WTC11 (cell line): Measurements from ENCODE around the gene PDE11A. TPM values are rescaled to one million over a fixed set of nuclear protein-coding genes. Genes with fewer than 3 reads are reported as not detected.

Source experiments
- ATAC-seq: fragments of 200-7000 bp; cut with Tn5 transposase; 2 replicates; pipeline ENCODE4 v1.10.0; 2021; ENCODE audit warnings: mild to moderate bottlenecking, moderate library complexity
- CTCF ChIA-PET: fragments of 300-600 bp; sonication (Branson Sonifier 250); formaldehyde crosslinking; loops from one replicate; lab custom pipeline; 2021; ENCODE audit warnings: antibody characterized with exemption; lab: Charles Lee
- POLR2A ChIA-PET: fragments of 350-600 bp; sonication (Branson Sonifier 250); formaldehyde crosslinking; loops from one replicate; lab custom pipeline; 2021; ENCODE audit warnings: antibody characterized with exemption; lab: Charles Lee
- DNase-seq: peaks from one replicate; pipeline ENCODE4 v3.0.0; 2021; ENCODE audit warnings: low spot score
- H3K27ac Mint-ChIP-seq: 2 replicates; pipeline ENCODE4 v1.8.0; 2021; ENCODE audit warnings: mixed read lengths
- H3K27me3 Mint-ChIP-seq: 2 replicates; pipeline ENCODE4 v1.8.0; 2021; ENCODE audit warnings: low read depth, mild to moderate bottlenecking, moderate library complexity, mixed read lengths
- H3K36me3 Mint-ChIP-seq: 2 replicates; pipeline ENCODE4 v1.8.0; 2021; ENCODE audit warnings: mixed read lengths
- H3K4me1 Mint-ChIP-seq: 2 replicates; pipeline ENCODE4 v1.8.0; 2022; ENCODE audit warnings: mixed read lengths
- H3K4me3 Mint-ChIP-seq: 2 replicates; pipeline ENCODE4 v1.8.0; 2021; ENCODE audit warnings: mild to moderate bottlenecking, moderate library complexity, mixed read lengths
- H3K9me3 Mint-ChIP-seq: 2 replicates; pipeline ENCODE4 v1.8.0; 2021; ENCODE audit warnings: mixed read lengths
- ARID4B ChIP-seq: sonication (generic); formaldehyde crosslinking; IDR thresholded peaks from 2 replicates; pipeline ENCODE4 v1.8.0; 2023; ENCODE audit warnings: missing genetic modification reagents, mild to moderate bottlenecking, borderline replicate concordance
- CBFB ChIP-seq: sonication (generic); formaldehyde crosslinking; IDR thresholded peaks from 2 replicates; pipeline ENCODE4 v1.8.1; 2022; ENCODE audit warnings: mild to moderate bottlenecking, low read depth, missing genetic modification reagents
- CTCF ChIP-seq: fragments of 200-600 bp; IDR thresholded peaks from 2 replicates; pipeline ENCODE4 v1.8.0; 2022; ENCODE audit warnings: antibody characterized with exemption
- EMX1 ChIP-seq: fragments of 250-450 bp; sonication (Bioruptor Pico); IDR thresholded peaks from 2 replicates; pipeline ENCODE4 v1.8.0; 2021; ENCODE audit warnings: mild to moderate bottlenecking
- FOXJ3 ChIP-seq: sonication (generic); formaldehyde crosslinking; IDR thresholded peaks from 2 replicates; pipeline ENCODE4 v1.9.0; 2021; ENCODE audit warnings: missing genetic modification reagents, mild to moderate bottlenecking, borderline replicate concordance
- FOXK1 ChIP-seq: sonication (generic); formaldehyde crosslinking; IDR thresholded peaks from 2 replicates; pipeline ENCODE4 v1.8.0; 2022; ENCODE audit warnings: mild to moderate bottlenecking, moderate library complexity, missing genetic modification reagents
- HMGA2 ChIP-seq: fragments of 250-450 bp; sonication (Bioruptor Pico); IDR thresholded peaks from 2 replicates; pipeline ENCODE4 v1.4.0; 2021; ENCODE audit warnings: mild to moderate bottlenecking, moderate library complexity
- IRF1 ChIP-seq: sonication (generic); formaldehyde crosslinking; IDR thresholded peaks from 2 replicates; pipeline ENCODE4 v1.8.0; 2023; ENCODE audit warnings: missing genetic modification reagents
- MXD4 ChIP-seq: fragments of 250-450 bp; sonication (Bioruptor Pico); IDR thresholded peaks from 2 replicates; pipeline ENCODE4 v1.8.0; 2021; ENCODE audit warnings: mild to moderate bottlenecking, moderate library complexity, borderline replicate concordance
- NFATC4 ChIP-seq: fragments of 250-450 bp; sonication (Bioruptor Pico); IDR thresholded peaks from 2 replicates; pipeline ENCODE4 v1.9.0; 2021; ENCODE audit warnings: mild to moderate bottlenecking
- NFE2L1 ChIP-seq: sonication (generic); formaldehyde crosslinking; IDR thresholded peaks from 2 replicates; pipeline ENCODE4 v1.8.1; 2023; ENCODE audit warnings: missing genetic modification reagents
- PREB ChIP-seq: sonication (generic); formaldehyde crosslinking; IDR thresholded peaks from 2 replicates; pipeline ENCODE4 v1.8.1; 2022; ENCODE audit warnings: mild to moderate bottlenecking, missing genetic modification reagents, moderate library complexity, borderline replicate concordance
- TCF7 ChIP-seq: sonication (generic); formaldehyde crosslinking; IDR thresholded peaks from 2 replicates; pipeline ENCODE4 v1.8.0; 2022; ENCODE audit warnings: mild to moderate bottlenecking, low read depth, missing genetic modification reagents, moderate library complexity
- USF2 ChIP-seq: sonication (generic); formaldehyde crosslinking; IDR thresholded peaks from 2 replicates; pipeline ENCODE4 v1.8.1; 2023; ENCODE audit warnings: mild to moderate bottlenecking, missing genetic modification reagents, moderate library complexity
- ZBTB21 ChIP-seq: sonication (generic); formaldehyde crosslinking; IDR thresholded peaks from 2 replicates; pipeline ENCODE4 v1.8.1; 2023; ENCODE audit warnings: mild to moderate bottlenecking, missing genetic modification reagents, borderline replicate concordance
- ZNF281 ChIP-seq: sonication (generic); formaldehyde crosslinking; IDR thresholded peaks from 2 replicates; pipeline ENCODE4 v1.8.0; 2023; ENCODE audit warnings: mild to moderate bottlenecking, missing genetic modification reagents
- total RNA-seq: library from RNA; stranded (reverse); gene quantifications from 3 replicates; pipeline ENCODE4 v1.2.3, GENCODE V29; 2021

The PDE11A gene
- total RNA-seq, 1 experiment from 2014 or later: 0.13 TPM

GRCh38 chr2:177604271-177605065 is 468.1 kb downstream of the PDE11A start:
- DNase-seq (no peak), ATAC-seq (peak; percentile 92)
- peak; percentile 42; the same call in 1 of the 2 replicates for TF ChIP-seq CTCF
- no peak for TF ChIP-seq TCF7 (CRISPR knock-in tag)
- TF ChIP-seq FOXK1: no peak
- Mint-ChIP-seq H3K4me1 (peaks cover 6% of the 10 kb centered on the region), H3K36me3 (no peaks in the 10 kb centered on the region), H3K9me3 (peaks cover 5% of the 10 kb centered on the region), H3K4me3 (no peak overlapping the region), H3K27ac (no peak overlapping the region), H3K27me3 (no peaks in the 10 kb centered on the region; the same call in 1 of the 2 replicates)
- ChIA-PET CTCF (interaction anchor here (0.5 to 1.7 kb wide), 38 partner anchors 10 to 440 kb away, joined by 3 to 13 read pairs (median 4); no protein-coding TSS in a partner anchor), POLR2A (interaction anchor here (0.5 kb wide), 1 partner anchor 431 kb away, joined by 3 read pairs; no protein-coding TSS in a partner anchor)

- peaks cover 6% of the 10 kb centered on the region for H3K4me1 Mint-ChIP-seq
- H3K9me3 Mint-ChIP-seq: peaks cover 5% of the 10 kb centered on the region
- H3K27me3 Mint-ChIP-seq: no peaks in the 10 kb centered on the region; the same call in 1 of the 2 replicates
- no peaks in the 10 kb centered on the region for H3K36me3 Mint-ChIP-seq
- ATAC-seq (no peak), DNase-seq (no peak)
- H3K27ac Mint-ChIP-seq: no peak overlapping the region
- ChIA-PET POLR2A (interaction anchor here (0.5 kb wide), 1 partner anchor 430 kb away, joined by 3 read pairs; no protein-coding TSS in a partner anchor), CTCF (interaction anchor here (0.5 to 1.7 kb wide), 35 partner anchors 9 to 439 kb away, joined by 3 to 13 read pairs (median 4); no protein-coding TSS in a partner anchor)
- TF ChIP-seq HMGA2 (no peak), EMX1 (CRISPR knock-in tag) (no peak), NFATC4 (no peak), ZBTB21 (CRISPR knock-in tag) (no peak), USF2 (CRISPR knock-in tag) (no peak), FOXJ3 (CRISPR knock-in tag) (no peak), ZNF281 (CRISPR knock-in tag) (no peak), CBFB (CRISPR knock-in tag) (no peak), IRF1 (CRISPR knock-in tag) (no peak), PREB (no peak), NFE2L1 (no peak), MXD4 (no peak), ARID4B (CRISPR knock-in tag) (no peak)
- no peak overlapping the region for H3K4me3 Mint-ChIP-seq
These were observed 468.8 kb downstream of the PDE11A start for GRCh38 chr2:177603768-177604167.
